Hematopoietic multipotent progenitor cell treated with erythropoietin and hydrocortisone succinate and interleukin-3 and kit ligand, for 4 days (in vitro differentiated cells): ENCODE results near the gene SMURF1.

Experiments
- DNase-seq: peaks from one replicate; pipeline ENCODE4 v3.0.0-alpha.2; 2015

The SMURF1 gene

DNA sequence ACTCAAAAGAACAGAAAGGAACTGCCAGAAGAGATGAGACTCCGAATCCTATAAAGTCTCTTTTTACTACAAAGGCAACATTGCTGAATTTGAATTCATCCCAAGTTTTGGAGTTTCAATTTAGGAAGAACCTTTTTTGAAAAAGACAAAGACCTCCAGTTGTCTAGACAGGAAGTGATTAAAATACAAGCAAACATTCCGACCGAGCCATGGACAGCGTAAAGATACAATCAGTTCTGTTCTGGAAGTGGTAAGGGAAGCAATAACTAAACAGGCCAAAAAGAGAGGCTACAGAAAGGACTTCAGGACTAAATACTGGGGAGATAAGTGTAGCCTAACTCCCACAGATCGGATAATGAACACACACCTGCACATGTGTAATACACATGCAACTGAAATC lies 101.0 kb downstream of the SMURF1 start:
- DNase-seq, result no peak

DNA sequence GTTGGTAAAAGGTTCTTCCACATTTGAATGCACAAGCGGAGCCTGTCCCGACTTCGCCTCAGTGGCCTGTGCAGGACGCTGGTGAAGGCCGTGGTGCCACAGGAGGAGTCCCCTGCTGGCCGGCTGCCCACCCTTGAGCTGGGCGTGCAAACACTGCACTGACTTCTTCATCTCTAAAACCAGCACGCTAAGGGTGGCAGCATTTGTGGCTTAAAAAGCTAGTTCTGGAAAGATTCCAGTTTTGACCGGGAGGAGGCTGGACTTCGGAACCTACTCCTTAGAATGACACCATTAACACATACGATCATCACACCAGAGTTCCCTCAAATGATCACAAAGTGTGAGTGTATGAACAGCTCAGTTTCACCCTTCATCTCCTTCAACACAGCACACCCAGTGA lies 102.4 kb downstream of the SMURF1 start:
- no peak for DNase-seq

DNA sequence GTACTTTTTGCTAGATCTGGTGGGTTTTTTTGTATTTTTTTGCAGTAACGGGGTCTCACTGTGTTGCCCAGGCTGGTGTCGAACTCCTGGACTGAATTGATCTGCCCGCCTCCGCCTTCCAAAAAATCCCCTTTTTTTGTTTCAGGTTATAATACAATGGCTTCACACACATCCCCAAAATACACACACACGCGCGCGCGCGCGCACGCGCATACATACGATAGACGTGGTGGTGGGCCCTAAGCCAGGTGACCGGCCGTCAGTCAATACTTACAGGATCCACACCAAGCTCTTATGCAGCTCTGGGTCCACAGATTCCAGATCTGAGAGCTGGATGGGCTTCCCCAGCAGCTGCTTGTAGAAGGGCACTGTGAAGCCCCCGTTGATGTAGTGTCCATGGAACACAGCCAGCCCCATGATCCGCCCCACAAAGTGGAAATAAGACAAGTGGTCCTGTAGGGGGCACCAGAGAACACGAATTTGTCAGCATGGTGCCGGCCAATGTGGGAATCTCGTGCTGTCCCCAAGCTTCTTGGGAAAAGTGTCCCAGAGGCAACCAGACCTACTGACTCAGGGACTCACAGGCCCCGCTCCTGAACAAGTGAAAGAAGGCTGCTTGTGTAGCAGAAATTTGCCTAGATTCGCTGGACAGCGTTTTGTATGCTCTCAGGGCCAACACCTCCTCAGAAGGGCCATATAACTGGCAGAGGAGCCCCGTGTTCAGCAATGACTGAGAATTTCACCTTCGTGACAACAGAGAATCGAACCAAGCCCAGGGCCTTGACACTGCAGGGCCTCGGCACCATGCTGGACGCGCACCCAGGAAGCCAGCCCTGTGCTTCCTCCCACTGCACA lies 103.6 kb downstream of the SMURF1 start:
- peak; percentile 88 for DNase-seq

- no peak for DNase-seq
Measured at GRCh38 chr7:99039384-99039891, 104.5 kb downstream of the SMURF1 start.

- no peak for DNase-seq
Measured at GRCh38 chr7:99038086-99038855, 105.6 kb downstream of the SMURF1 start.

DNA sequence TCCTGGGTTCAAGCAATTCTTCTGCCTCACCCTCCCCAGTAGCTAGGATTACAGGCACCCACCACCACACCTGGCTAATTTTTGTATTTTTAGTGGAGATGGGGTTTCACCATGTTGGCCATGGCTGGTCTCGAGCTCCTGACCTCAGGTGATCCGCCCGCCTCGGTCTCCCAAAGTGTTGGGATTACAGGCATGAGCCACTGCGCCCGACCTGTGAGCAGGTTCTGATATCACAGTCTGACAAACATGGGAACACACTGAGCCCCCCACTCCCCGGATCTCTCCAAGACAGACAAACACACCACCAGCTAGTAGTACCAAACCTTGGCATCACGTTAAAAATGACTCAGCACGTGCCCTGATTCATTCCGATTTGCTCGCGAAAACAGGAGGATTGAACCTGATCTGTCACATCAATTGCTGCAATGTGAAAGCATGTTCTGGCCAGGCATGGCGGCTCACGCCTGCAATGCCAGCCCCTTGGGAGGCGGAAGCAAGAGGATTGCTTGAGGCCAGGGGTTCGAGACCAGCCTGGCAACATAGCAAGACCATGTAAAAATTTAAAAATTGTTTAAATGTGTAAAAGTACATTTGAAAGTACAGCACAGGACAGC lies 106.5 kb downstream of the SMURF1 start:
- no peak for DNase-seq

- peak; percentile 54 for DNase-seq
Measured at GRCh38 chr7:99036546-99037111, 107.3 kb downstream of the SMURF1 start.

DNA sequence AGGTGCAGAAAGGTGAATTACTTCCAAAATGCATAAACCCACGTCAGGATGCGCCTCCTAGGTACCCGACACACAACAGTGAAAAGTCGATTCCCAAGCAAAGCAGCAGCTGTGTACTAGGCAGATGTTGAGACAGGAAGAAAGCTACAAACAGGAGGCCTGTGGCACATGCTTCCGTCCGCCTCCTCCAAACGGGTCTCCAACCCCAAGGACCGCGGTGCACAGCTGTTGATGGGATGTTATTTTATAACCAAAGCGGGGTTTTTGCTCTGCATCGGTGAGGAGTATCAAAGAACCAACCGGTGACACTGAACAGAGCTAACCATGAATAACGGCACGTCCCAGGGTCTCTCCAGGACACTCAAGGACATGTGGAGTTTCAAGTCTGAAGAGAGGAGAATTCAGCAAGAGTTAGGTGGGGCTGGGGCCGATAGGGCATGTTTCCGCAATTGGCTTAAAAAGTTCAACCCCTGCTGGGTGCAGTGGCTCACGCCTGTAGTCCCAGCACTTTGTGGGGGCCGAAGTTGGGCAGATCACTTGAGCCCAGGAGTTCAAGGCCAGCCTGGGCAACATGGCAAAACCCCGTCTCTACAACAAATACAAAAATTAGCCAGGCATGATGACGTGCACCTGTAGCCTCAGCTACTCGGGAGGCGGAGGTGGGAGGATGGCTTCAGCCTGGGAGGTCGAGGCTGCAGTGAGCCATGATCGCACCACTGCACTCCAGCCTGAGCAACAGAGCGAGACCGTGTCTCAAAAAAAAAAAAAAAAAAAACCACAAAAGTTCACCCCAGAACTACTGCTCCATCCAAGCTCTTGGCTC lies 108.0 kb downstream of the SMURF1 start:
- DNase-seq, result no peak

- no peak for DNase-seq
Measured at GRCh38 chr7:99034932-99035722, 108.8 kb downstream of the SMURF1 start.

DNA sequence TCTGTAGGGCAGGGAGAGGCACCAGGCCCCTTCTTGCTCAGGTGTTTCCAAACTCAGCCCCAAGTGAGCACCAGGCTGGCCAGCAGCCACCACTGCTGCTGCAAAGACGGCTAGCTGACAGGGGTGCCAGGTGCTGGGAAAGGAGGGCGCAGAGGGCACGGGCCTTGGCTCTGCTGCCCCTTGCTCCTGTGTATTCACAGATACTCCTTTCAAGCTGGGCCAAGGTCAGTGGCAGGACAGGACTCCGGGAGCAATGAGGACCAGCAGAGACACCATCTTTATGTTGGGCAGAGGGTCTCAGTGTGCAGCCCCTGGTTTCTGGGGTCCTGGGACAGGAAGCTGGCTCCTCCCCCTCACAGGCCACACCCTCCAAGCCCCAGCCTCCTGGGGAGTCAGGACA lies 110.1 kb downstream of the SMURF1 start:
- no peak for DNase-seq

DNA sequence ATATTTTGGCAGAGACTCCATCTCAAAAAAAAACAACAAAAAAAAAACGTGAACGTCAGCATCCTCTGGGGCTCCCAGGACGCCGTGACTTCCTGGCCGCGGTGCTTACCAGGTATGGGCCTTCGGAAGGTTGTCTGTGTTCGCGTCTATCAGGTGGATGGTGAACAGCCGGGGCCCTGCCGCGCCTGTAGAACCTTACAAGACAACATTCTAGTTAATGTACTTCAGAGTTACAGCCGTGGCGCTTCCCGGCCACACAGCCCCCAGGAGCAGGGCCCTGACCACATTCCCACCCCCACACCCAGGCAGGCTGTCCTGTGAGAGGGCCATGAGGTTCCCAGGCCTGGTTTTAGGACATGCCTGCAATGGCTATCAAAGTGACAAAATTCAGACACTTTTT lies 111.0 kb downstream of the SMURF1 start:
- no peak for DNase-seq

GRCh38 chr7:99031496-99031895 lies 112.4 kb downstream of the SMURF1 start:
- DNase-seq, result no peak

DNA sequence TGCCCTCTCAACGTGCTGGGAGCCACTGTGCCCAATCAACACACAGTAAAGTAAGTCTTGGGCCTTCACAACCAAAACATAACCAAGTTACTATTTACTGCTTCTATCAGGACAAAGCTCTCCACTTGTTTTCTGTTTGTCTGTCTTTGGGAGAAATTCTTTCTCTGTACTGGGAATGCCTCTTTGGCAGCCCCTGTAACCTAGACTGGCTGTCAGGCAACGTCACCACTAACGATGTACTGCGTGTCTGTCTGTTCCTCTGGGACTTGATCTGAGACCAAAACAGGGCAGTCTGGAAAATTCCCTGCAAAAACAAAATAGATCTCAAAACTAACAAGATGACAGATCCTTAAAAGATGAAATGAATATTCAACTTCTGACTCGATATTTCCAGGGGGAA lies 113.0 kb downstream of the SMURF1 start:
- no peak for DNase-seq

- DNase-seq, result no peak
Measured at GRCh38 chr7:99030457-99030856, 113.5 kb downstream of the SMURF1 start.

DNA sequence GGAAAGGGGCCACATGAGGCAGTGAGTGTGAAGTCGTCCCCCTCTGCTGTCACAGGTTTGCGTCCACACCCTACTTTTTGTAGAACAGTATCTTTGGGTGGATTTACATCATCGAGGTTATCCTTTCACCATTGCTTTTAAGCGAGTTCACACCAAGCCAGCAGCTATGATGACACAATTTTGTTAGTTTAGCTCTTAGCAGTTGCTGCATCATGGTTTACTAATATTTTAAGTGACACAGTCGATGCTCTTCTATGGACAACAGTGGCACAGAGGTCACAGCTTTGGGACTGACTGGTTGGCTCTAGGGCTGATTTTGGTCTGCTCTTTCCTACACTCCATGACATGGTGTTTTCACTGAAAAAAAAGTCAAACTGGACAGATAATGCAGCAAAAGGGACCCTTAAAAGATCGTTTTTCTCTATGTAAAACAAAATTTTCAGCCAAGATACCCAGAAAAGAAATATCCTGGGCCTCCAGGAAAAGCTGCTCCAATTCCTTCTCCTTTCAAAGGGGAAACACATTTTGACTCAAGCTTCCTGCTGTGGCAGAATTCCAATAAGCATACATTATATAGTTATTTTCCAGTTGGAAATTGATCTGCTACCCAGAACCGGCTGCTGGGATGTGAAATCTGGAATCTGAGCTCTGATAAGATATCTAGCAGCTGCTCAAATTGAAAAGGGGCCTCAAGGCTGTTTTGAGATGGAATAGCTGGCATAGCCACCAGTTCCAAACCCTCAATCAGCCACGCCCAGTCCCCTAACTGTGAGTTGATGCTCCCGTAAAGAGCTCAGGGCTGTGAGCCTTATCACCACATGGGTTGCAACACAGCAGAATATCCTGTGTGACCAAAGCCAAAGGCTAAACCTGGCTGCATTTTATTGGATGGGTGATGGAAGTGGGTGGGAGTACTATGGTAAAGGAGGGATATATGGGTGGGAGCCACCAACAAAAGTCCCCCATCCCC lies 114.2 kb downstream of the SMURF1 start:
- peak; percentile 72 for DNase-seq

GRCh38 chr7:99028261-99028973 lies 115.5 kb downstream of the SMURF1 start:
- DNase-seq, result no peak

- DNase-seq, result no peak
Measured at GRCh38 chr7:99027841-99028240, 116.1 kb downstream of the SMURF1 start.

GRCh38 chr7:99027241-99027640 lies 116.7 kb downstream of the SMURF1 start:
- DNase-seq, result no peak

DNA sequence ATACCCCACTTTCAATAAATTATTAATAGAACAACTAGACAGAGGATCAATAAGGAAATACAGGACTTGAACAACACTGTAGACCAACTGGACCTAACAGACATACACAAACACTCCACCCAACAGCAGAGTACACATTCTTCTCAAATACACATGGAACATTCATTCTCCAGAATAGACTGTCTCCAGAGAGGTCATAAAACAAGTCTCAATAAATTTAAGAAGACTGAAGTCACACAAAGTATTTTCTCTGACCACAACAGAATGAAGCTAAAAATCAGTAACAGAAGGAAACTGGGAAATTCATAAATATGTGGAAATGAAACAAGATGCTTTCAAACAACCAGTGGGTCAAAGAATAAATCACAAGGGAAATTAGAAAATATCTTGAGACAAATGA lies 119.8 kb downstream of the SMURF1 start:
- no peak for DNase-seq
